PC-3 (cell line): ENCODE results near the gene RBPMS2. TPM values are rescaled to one million over a fixed set of nuclear protein-coding genes. Genes with fewer than 3 reads are reported as not detected.

Source experiments
- ATAC-seq: fragments of 200-7000 bp; cut with Tn5 transposase; 2 replicates; pipeline ENCODE4 v1.9.1; 2020; ENCODE audit warnings: mild to moderate bottlenecking, moderate library complexity
- BruUV-seq: library from RNA; stranded (reverse); fragments of 400-500 nt; replicated peaks from 2 replicates; lab custom pipeline; 2021; lab: Mats Ljungman, UMichigan
- CTCF ChIA-PET: fragments of 300-600 bp; sonication (Branson Sonifier 250); formaldehyde crosslinking; loops from one replicate; lab custom pipeline; 2022; ENCODE audit warnings: antibody characterized with exemption; lab: Charles Lee
- POLR2A ChIA-PET: fragments of 300-600 bp; sonication (Branson Sonifier 250); formaldehyde crosslinking; loops from one replicate; lab custom pipeline; 2022; ENCODE audit warnings: antibody characterized with exemption; ENCODE audit not compliant: unreplicated experiment; lab: Charles Lee
- DNase-seq: peaks from one replicate; pipeline ENCODE4 v3.0.0-alpha.2; 2015
- H2AFZ ChIP-seq: fragments of 300-600 bp; sonication (generic); 2 replicates; pipeline ENCODE4 v1.6.0; 2016; ENCODE audit warnings: antibody characterized with exemption, low read length
- H3F3A ChIP-seq: fragments of 300-600 bp; sonication (generic); one replicate; pipeline ENCODE4 v1.6.0; 2017; ENCODE audit warnings: antibody characterized with exemption, low read length, control low read depth, mild to moderate bottlenecking; ENCODE audit not compliant: unreplicated experiment
- H3K27ac ChIP-seq: fragments of 300-600 bp; sonication (generic); 2 replicates; pipeline ENCODE4 v1.5.1; 2016; ENCODE audit warnings: mild to moderate bottlenecking, low read length
- H3K27me3 ChIP-seq: fragments of 300-600 bp; sonication (generic); 2 replicates; pipeline ENCODE4 v1.6.1; 2016; ENCODE audit warnings: low read length, mixed read lengths
- H3K36me3 ChIP-seq: fragments of 300-600 bp; sonication (generic); 2 replicates; pipeline ENCODE4 v1.6.1; 2016; ENCODE audit warnings: low read depth, mixed run types, low read length, mixed read lengths
- H3K4me1 ChIP-seq: fragments of 300-600 bp; sonication (generic); 2 replicates; pipeline ENCODE4 v1.5.1; 2016; ENCODE audit warnings: low read length; ENCODE audit not compliant: insufficient read depth
- H3K4me2 ChIP-seq: fragments of 300-600 bp; sonication (generic); 2 replicates; pipeline ENCODE4 v1.6.0; 2016; ENCODE audit warnings: low read length
- H3K4me3 ChIP-seq: fragments of 300-600 bp; sonication (generic); 2 replicates; pipeline ENCODE4 v1.5.1; 2016; ENCODE audit warnings: mild to moderate bottlenecking, low read length, mixed read lengths
- H3K79me2 ChIP-seq: fragments of 300-600 bp; sonication (generic); 2 replicates; pipeline ENCODE4 v1.6.1; 2017; ENCODE audit warnings: low read length, mixed read lengths
- H3K9ac ChIP-seq: fragments of 300-600 bp; sonication (generic); 2 replicates; pipeline ENCODE4 v1.6.0; 2016; ENCODE audit warnings: mild to moderate bottlenecking, low read length
- H3K9me2 ChIP-seq: fragments of 300-600 bp; sonication (generic); replicated peaks from 2 replicates; pipeline ENCODE4 v1.6.1; 2016; ENCODE audit warnings: mixed run types, low read length, mixed read lengths
- H3K9me3 ChIP-seq: fragments of 300-600 bp; sonication (generic); 2 replicates; pipeline ENCODE4 v1.6.1; 2016; ENCODE audit warnings: low read length, mixed read lengths
- H4K20me1 ChIP-seq: fragments of 300-600 bp; sonication (generic); 2 replicates; pipeline ENCODE4 v1.6.1; 2016; ENCODE audit warnings: low read length, mixed read lengths
- CTCF ChIP-seq: fragments of 300-600 bp; sonication (generic); conservative IDR thresholded peaks from 2 replicates; pipeline ENCODE4 v1.5.1; 2017; ENCODE audit warnings: antibody characterized with exemption, low read depth, mild to moderate bottlenecking, low read length
- EZH2 ChIP-seq: fragments of 300-600 bp; sonication (generic); IDR thresholded peaks from one replicate; pipeline ENCODE4 v1.6.1; 2017; ENCODE audit warnings: antibody characterized with exemption, mild to moderate bottlenecking, low read length; ENCODE audit not compliant: unreplicated experiment
- EZH2phosphoT487 ChIP-seq: fragments of 300-600 bp; sonication (generic); IDR thresholded peaks from 2 replicates; pipeline ENCODE4 v1.6.1; 2018; ENCODE audit warnings: mild to moderate bottlenecking, antibody characterized with exemption, low read length, borderline replicate concordance
- intact Hi-C: fragments of 100-400 bp; cut with micrococcal nuclease; formaldehyde crosslinking; loops from 2 replicates; pipeline ENCODE4 v1.9.0; 2023
- total RNA-seq: library from RNA; depleted of rRNA; stranded (reverse); fragments of >200 nt; gene quantifications from 2 replicates; pipeline ENCODE4 v1.2.3, GENCODE V29; 2014

The RBPMS2 gene
- total RNA-seq, 1 experiment from 2014 or later, result not detected

GRCh38 chr15:64740311-64741170, 34.8 kb downstream of the RBPMS2 start:
- no peak overlapping the region for H3K4me3 ChIP-seq
- ATAC-seq (peak; percentile 46), DNase-seq (peak; percentile 51)
- no TSS peak for BruUV-seq
- no peaks in the 10 kb centered on the region for H3F3A ChIP-seq
- ChIA-PET POLR2A (no interaction called here), CTCF (interaction anchor here (0.6 kb wide), 1 partner anchor 10 kb away, joined by 4 read pairs; no protein-coding TSS in a partner anchor)
- no peak overlapping the region for H3K4me2 ChIP-seq
- H3K79me2 ChIP-seq, result no peaks in the 10 kb centered on the region
- no peaks in the 10 kb centered on the region for H3K4me1 ChIP-seq
- H3K9me3 ChIP-seq, result no peaks in the 10 kb centered on the region
- TF ChIP-seq EZH2 (no peak), CTCF (peak; percentile 44)
- H3K27me3 ChIP-seq, result no peaks in the 10 kb centered on the region
- no peak overlapping the region for H3K27ac ChIP-seq
- no peaks in the 10 kb centered on the region for H3K36me3 ChIP-seq
- no peaks in the 10 kb centered on the region for H4K20me1 ChIP-seq
- no peak overlapping the region for H2AFZ ChIP-seq
- H3K9ac ChIP-seq, result no peak overlapping the region
- intact Hi-C loops, result no loop called here
- H3K9me2 ChIP-seq, result no peaks in the 10 kb centered on the region

- ATAC-seq, result no peak
- Histone ChIP-seq H3K79me2 (no peaks in the 10 kb centered on the region), H2AFZ (no peak overlapping the region), H3K9me3 (no peaks in the 10 kb centered on the region), H3K9me2 (no peaks in the 10 kb centered on the region), H3K9ac (no peak overlapping the region), H3F3A (no peaks in the 10 kb centered on the region), H3K36me3 (no peaks in the 10 kb centered on the region), H4K20me1 (no peaks in the 10 kb centered on the region), H3K27ac (no peak overlapping the region), H3K4me3 (no peak overlapping the region), H3K4me1 (no peaks in the 10 kb centered on the region), H3K4me2 (no peak overlapping the region), H3K27me3 (no peaks in the 10 kb centered on the region)
- DNase-seq, result no peak
- no TSS peak for BruUV-seq
- ChIA-PET POLR2A (no interaction called here), CTCF (no interaction called here)
- intact Hi-C loops, result no loop called here
- TF ChIP-seq CTCF, result no peak
- no peak for TF ChIP-seq EZH2phosphoT487
- TF ChIP-seq EZH2, result no peak
Observed at GRCh38 chr15:64739577-64740143, 35.7 kb downstream of the RBPMS2 start.

- no peak overlapping the region for H3K27ac ChIP-seq
- no peak overlapping the region for H3K4me2 ChIP-seq
- no peak overlapping the region for H3K4me3 ChIP-seq
- no peak for TF ChIP-seq EZH2
- no peak for TF ChIP-seq EZH2phosphoT487
- no peak for TF ChIP-seq CTCF
- H4K20me1 ChIP-seq, result no peaks in the 10 kb centered on the region
- no peaks in the 10 kb centered on the region for H3F3A ChIP-seq
- DNase-seq (no peak), ATAC-seq (no peak)
- ChIA-PET CTCF (no interaction called here), POLR2A (no interaction called here)
- no peak overlapping the region for H3K9ac ChIP-seq
- no peak overlapping the region for H2AFZ ChIP-seq
- no peaks in the 10 kb centered on the region for H3K79me2 ChIP-seq
- no peaks in the 10 kb centered on the region for H3K9me2 ChIP-seq
- H3K9me3 ChIP-seq, result no peaks in the 10 kb centered on the region
- no peaks in the 10 kb centered on the region for H3K36me3 ChIP-seq
- no peaks in the 10 kb centered on the region for H3K27me3 ChIP-seq
- no peaks in the 10 kb centered on the region for H3K4me1 ChIP-seq
- intact Hi-C loops, result no loop called here
- no TSS peak for BruUV-seq
Observed at GRCh38 chr15:64739156-64739555, 36.2 kb downstream of the RBPMS2 start.
